ENCODE results near the gene MGAT5B. TPM values are rescaled to one million over a fixed set of nuclear protein-coding genes. Genes with fewer than 3 reads are reported as not detected.

The MGAT5B gene
- total RNA-seq, 1 donor from 2014 or later: 1.4 TPM

- DNase-seq (ENCODE audit: low read depth, low spot score): no peak
Measured at GRCh38 chr17:76878568-76878967, 10.4 kb downstream of the MGAT5B start.

GRCh38 chr17:76879254-76879653, 11.1 kb downstream of the MGAT5B start:
- no peak for DNase-seq (ENCODE audit: low read depth, low spot score)

DNA sequence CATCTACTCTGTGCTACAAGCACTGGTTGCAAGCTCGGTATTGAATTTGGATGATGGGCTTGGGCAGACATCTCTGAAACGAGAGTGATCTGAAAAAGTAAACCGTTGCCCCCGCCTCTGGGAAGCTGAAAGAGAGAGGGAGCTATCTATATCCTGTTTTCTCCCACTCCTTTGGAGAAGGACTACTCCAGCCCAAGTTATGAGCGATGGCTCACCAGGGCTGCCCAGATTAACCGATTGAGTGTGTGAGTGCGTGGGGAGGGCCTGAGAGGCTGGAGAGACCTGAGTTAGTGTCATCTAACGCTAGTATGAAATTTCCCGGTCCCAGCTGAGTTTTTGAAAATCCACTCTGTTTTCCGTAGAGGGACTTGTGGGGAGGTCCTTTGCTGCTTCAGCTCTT, 11.5 kb downstream of the MGAT5B start:
- no peak for DNase-seq (ENCODE audit: low read depth, low spot score)

- no peak for DNase-seq (ENCODE audit: low read depth, low spot score)
Measured at GRCh38 chr17:76880268-76880667, 12.1 kb downstream of the MGAT5B start.

DNA sequence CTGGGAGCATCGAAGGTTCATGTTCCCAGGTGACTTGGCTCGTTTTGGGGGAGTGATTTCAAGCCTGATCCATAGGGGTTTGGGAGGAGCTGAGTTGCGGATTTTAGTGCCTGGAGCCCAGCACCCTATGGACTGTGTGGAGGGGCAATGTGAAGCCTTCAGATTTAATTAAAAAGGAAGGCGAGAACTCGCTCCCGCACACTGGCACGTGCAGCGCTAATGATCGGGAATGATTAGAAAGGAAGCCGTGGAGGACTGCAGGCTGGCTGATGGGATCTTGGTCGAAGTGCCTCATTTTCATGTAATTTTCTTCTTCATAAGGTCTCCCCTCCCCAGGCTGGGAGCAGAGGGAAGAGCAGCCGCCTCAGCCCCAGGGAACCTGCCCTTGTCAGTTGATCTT, 12.8 kb downstream of the MGAT5B start:
- no peak for DNase-seq (ENCODE audit: low read depth, low spot score)

DNA sequence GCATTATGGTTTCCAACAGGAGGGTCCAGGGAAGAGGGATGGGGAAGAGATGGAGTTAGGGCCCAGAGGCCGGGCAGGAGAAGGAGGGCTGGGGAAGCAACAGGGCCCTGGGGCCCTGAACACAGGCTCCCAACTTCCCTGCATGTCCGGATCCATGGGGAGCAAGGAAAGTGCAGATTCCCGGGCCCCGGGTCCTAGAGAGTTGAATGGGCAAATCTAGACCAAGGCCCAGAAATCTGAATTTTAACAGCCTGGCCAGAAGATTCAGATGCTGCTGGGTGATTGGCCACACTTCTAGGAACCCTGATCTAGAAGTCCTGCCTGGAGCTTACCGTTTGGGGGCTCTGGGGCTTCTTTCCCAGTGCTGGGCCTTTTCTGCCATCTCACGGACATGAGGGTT, 13.2 kb downstream of the MGAT5B start:
- no peak for DNase-seq (ENCODE audit: low read depth, low spot score)

GRCh38 chr17:76881966-76882365, 13.8 kb downstream of the MGAT5B start:
- DNase-seq (ENCODE audit: low read depth, low spot score): no peak

- DNase-seq (ENCODE audit: low read depth, low spot score): no peak
Measured at GRCh38 chr17:76883744-76884525, 15.7 kb downstream of the MGAT5B start.

- no peak for DNase-seq (ENCODE audit: low read depth, low spot score)
Measured at GRCh38 chr17:76884995-76885893, 17.0 kb downstream of the MGAT5B start.

- no peak for DNase-seq (ENCODE audit: low read depth, low spot score)
Measured at GRCh38 chr17:76885894-76886290, 17.7 kb downstream of the MGAT5B start.

DNA sequence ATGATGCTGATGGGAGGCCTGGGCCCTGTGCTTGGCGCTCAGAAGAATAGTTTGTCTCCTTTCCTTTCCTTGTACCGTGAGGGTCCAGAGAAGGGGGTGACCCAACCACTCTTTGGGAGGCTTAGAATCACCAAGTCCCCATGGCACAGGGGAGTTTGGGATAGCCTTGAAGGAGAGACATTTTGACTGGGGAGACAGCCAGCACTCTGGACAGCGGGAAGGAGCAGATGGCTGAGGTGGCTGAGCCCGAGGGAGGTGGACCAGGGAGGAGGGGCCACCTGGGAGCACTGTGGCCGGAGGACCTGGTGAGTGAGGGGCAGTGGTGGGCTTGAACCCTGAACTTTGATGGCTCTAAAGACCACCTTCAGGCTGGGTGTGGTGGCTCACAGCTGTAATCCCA, 18.2 kb downstream of the MGAT5B start:
- DNase-seq (ENCODE audit: low read depth, low spot score): no peak

- DNase-seq (ENCODE audit: low read depth, low spot score): no peak
Measured at GRCh38 chr17:76887802-76888201, 19.6 kb downstream of the MGAT5B start.

DNA sequence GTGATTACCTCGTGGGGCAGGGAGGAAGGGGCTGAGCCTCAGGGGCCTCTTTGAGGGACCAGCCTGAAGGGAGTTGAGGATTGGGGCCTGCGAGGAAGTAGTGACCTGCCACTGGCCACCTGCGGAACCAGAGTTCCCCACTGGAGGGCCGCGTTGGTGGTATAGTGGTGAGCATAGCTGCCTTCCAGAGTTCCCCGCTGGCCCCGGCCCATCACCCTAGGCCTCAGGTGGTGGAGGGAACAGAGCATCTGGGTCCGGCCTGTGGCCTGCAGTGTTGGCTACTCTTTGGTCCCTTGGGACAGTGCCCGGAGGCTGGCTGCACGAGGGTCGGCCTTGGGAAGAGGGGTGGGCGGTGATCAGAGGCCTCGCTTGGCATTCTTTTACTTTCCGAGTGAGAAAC, 20.5 kb downstream of the MGAT5B start:
- DNase-seq (ENCODE audit: low read depth, low spot score): no peak

- DNase-seq (ENCODE audit: low read depth, low spot score): no peak
Measured at GRCh38 chr17:76889323-76889722, 21.1 kb downstream of the MGAT5B start.

- no peak for DNase-seq (ENCODE audit: low read depth, low spot score)
Measured at GRCh38 chr17:76892329-76892728, 24.1 kb downstream of the MGAT5B start.

DNA sequence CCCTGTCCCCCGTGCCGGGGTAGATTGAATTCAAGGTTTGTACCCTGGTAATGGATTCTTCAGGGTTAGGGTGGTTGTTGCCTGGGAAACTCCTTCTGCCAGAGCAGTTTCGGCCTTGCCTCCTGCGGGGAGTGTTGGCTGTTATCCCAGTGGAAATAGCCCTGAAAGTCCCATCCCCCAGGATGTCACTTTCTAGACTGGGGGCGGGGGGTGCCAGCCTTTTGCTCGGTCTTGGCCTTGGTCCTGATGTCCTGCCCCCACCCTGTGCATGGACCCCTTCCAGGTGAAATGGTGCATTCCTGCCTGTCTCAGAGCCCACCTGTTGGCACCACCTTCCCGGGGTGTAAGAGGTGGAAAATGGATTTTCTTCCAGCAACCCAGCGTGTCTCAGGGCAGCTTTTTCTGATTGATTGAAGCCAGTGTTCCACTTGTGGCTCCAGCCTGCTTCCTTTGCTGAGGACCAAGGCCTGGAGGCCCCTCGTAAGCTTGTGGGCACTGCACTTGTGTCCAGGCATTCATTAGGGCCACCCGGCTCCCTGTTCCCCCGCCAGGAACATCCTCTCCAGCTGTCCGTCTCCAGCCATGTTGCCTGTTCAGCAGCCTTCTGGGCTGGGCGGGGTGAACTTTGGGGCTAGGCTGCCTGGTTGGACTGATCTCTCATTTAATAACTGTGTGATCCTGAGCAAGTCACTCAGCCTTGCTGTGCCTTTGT, 25.6 kb downstream of the MGAT5B start:
- no peak for DNase-seq (ENCODE audit: low read depth, low spot score)

- DNase-seq (ENCODE audit: low read depth, low spot score): no peak
Measured at GRCh38 chr17:76894842-76895241, 26.6 kb downstream of the MGAT5B start.

- DNase-seq (ENCODE audit: low read depth, low spot score): no peak
Measured at GRCh38 chr17:76897023-76897422, 28.8 kb downstream of the MGAT5B start.

DNA sequence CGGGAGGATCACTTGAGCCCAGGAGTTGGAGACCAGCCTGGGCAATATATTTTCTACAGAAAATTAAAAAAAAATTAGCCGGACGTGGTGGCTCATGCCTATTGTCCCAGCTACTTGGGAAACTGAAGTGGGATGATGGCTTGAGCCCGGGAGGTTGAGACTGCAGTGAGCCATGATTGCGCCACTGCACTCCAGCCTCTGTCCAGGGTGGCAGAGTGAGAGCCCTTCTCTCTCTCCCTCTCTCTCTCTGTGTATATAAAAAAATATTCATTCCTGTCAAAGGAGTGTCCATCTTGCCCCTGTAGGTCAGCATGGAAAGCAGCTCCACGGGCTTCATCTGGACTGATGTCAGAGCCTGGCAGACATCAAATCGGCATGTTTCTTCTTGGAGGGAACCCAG, 31.2 kb downstream of the MGAT5B start:
- no peak for DNase-seq (ENCODE audit: low read depth, low spot score)

- DNase-seq (ENCODE audit: low read depth, low spot score): no peak
Measured at GRCh38 chr17:76900723-76901122, 32.5 kb downstream of the MGAT5B start.

DNA sequence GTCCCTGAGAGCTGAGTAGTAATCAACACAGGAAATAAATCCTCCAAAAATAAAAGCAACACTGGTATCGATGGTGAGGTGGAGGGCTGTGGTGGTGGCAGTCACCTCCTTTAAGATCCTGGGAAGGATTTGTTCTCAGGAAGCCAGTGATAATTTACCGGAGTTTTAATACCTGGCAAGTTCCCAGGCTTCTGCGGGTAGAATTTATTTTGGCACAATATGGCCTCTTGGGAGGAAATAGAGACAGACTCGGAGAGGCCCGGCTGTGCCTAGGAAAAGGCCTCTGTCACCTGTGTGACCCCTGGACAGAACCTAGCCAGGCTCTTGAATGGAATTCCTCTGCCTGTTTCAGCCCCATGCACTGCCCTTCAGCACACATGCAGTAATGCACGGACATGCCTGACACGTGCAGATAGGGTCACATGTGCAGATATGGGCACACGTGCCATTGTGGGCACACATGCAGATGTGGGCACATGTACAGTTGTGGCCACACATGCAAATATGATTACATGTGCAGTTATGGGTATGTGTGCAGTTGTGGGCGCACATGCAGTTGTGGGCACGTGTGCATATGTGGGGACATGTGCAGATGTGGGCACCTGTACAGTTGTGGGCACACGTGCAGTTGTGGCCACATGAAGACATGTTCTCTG, 33.5 kb downstream of the MGAT5B start:
- no peak for DNase-seq (ENCODE audit: low read depth, low spot score)
